Lower leg skin (tissue), 4 donors: ENCODE measurements around the gene NKD1. TPM values are rescaled to one million over a fixed set of nuclear protein-coding genes. Genes with fewer than 3 reads are reported as not detected.

ENCODE experiments used
- DNase-seq, 2 donors: peaks; one replicate each; pipeline ENCODE4 v3.0.0-alpha.2; 2019; ENCODE audit warnings: low spot score in 2 of 2
- H3K4me3 ChIP-seq: fragments of 200-600 bp; sonication (generic); 2 replicates; pipeline ENCODE4 v1.5.1; 2017; ENCODE audit warnings: mild to moderate bottlenecking, low read depth; ENCODE audit not compliant: poor library complexity, severe bottlenecking
- CTCF ChIP-seq, 3 donors: fragments of 450-650 bp; IDR thresholded peaks; one replicate each; pipeline ENCODE4 v1.5.1; 2016; ENCODE audit warnings: antibody characterized with exemption in 3 of 3, mild to moderate bottlenecking in 3 of 3, moderate library complexity in 2 of 3
- POLR2A ChIP-seq, 2 donors: fragments of 450-650 bp; IDR thresholded peaks; one replicate each; pipeline ENCODE4 v1.6.1; 2016 to 2017; ENCODE audit warnings: antibody characterized with exemption in 2 of 2, mild to moderate bottlenecking in 1 of 2, moderate library complexity in 1 of 2
- WGBS, 2 donors: methylation state at CpG; one replicate each; pipeline ENCODE4 v1.1.5; 2018; 5-methylcytosine and 5-hydroxymethylcytosine counted together
- intact Hi-C: fragments of 100-400 bp; cut with DNase I; formaldehyde crosslinking; loops from one replicate; pipeline ENCODE4 v1.15.0; 2023; ENCODE audit warnings: low total_unique reads
- total RNA-seq, 4 donors: library from RNA; depleted of rRNA; stranded (reverse); fragments of >200 nt; gene quantifications; one replicate each; pipeline ENCODE4 v1.1.0, GENCODE V29; 2016

Gene NKD1
- total RNA-seq, 4 donors from 2014 or later = 5.1 to 15.2 (median 7.2) TPM

- intact Hi-C loops = loop anchor here (10.0 kb wide), 1 partner anchor 294 kb away; no protein-coding TSS in a partner anchor
- no peak for TF ChIP-seq POLR2A (IDR thresholded peaks at IDR 0.05)
- no peak for TF ChIP-seq CTCF (IDR thresholded peaks at IDR 0.05)
- no peak for DNase-seq
- no peak overlapping the region for H3K4me3 ChIP-seq
- WGBS, 2 donors = 42 to 53% methylated on average over 5 of the region's 5 CpGs
These were observed 120.3 kb downstream of the NKD1 start for GRCh38 chr16:50668368-50669008.

- TF ChIP-seq CTCF (IDR thresholded peaks at IDR 0.05) = no peak
- TF ChIP-seq POLR2A (IDR thresholded peaks at IDR 0.05) = no peak
- H3K4me3 ChIP-seq = no peak overlapping the region
- WGBS, 2 donors = 89 to 96% methylated on average over 4 of the region's 4 CpGs
- intact Hi-C loops = loop anchor here (10.0 kb wide), 1 partner anchor 295 kb away; no protein-coding TSS in a partner anchor
- DNase-seq = no peak
These were observed 121.5 kb downstream of the NKD1 start for GRCh38 chr16:50669741-50670140.

GRCh38 chr16:50670476-50670875 is 122.3 kb downstream of the NKD1 start:
- intact Hi-C loops = no loop called here
- TF ChIP-seq CTCF (IDR thresholded peaks at IDR 0.05) (no peak), POLR2A (IDR thresholded peaks at IDR 0.05) (no peak)
- no peak overlapping the region for H3K4me3 ChIP-seq
- 93 to 94% methylated on average over 6 of the region's 6 CpGs for WGBS, 2 donors
- DNase-seq = no peak

GRCh38 chr16:50671644-50672260 is 123.6 kb downstream of the NKD1 start:
- DNase-seq = no peak
- H3K4me3 ChIP-seq = no peak overlapping the region
- peak in 1 of 3 donors; percentile 37 for TF ChIP-seq CTCF (IDR thresholded peaks at IDR 0.05)
- TF ChIP-seq POLR2A (IDR thresholded peaks at IDR 0.05) = no peak
- intact Hi-C loops = no loop called here
- 56 to 57% methylated on average over 2 of the region's 2 CpGs for WGBS, 2 donors

- H3K4me3 ChIP-seq = no peak overlapping the region
- WGBS, 2 donors = 68 to 83% methylated on average over 33 to 34 of the region's 70 CpGs
- TF ChIP-seq POLR2A (IDR thresholded peaks at IDR 0.05) (no peak), CTCF (IDR thresholded peaks at IDR 0.05) (no peak)
- intact Hi-C loops = no loop called here
- no peak for DNase-seq
These were observed 125.5 kb downstream of the NKD1 start for GRCh38 chr16:50673496-50674275.
